H1 (cell line): ENCODE data around the gene GLB1L2.
A peak's percentile ranks its signal among the peaks of the same experiment; 100 is the strongest.

ENCODE experiments used
- ASH2L ChIP-seq: fragments of 200-600, 300-600 bp; sonication (generic); IDR thresholded peaks from one replicate; pipeline ENCODE4 v1.7.1; 2017; ENCODE audit warnings: low read length
- BACH1 ChIP-seq: IDR thresholded peaks from 2 replicates; pipeline ENCODE4 v1.6.1; 2012; ENCODE audit warnings: low read length, improper control_type of control experiment
- EP300 ChIP-seq, 2 experiments: IDR thresholded peaks; 1 replicate in 1 of 2; 2 replicates in 1 of 2; pipeline ENCODE4 v1.6.1; 2011 to 2012; ENCODE audit warnings: low read depth in 2 of 2, low read length in 2 of 2, mild to moderate bottlenecking in 2 of 2, borderline replicate concordance in 1 of 2, inconsistent platforms in 1 of 2, moderate library complexity in 1 of 2
- FOSL1 ChIP-seq: IDR thresholded peaks from 2 replicates; pipeline ENCODE4 v1.6.1; 2011; ENCODE audit warnings: mild to moderate bottlenecking, low read depth, low read length, moderate library complexity; ENCODE audit not compliant: insufficient read depth
- POLR2A ChIP-seq, 2 experiments: IDR thresholded peaks; 1 replicate in 1 of 2; 2 replicates in 1 of 2; pipeline ENCODE4 v1.6.1; 2011; ENCODE audit warnings: low read depth in 2 of 2, low read length in 2 of 2, mild to moderate bottlenecking in 2 of 2; ENCODE audit errors: control extremely low read depth in 1 of 2
- RAD21 ChIP-seq, 2 experiments: IDR thresholded peaks in 1 of 2; conservative IDR thresholded peaks in 1 of 2; 2 replicates each; pipeline ENCODE4 v1.6.1; 2011; ENCODE audit warnings: low read depth in 2 of 2, low read length in 2 of 2, improper control_type of control experiment in 1 of 2, inconsistent platforms in 1 of 2, mild to moderate bottlenecking in 1 of 2, moderate library complexity in 1 of 2
- RFX5 ChIP-seq: IDR thresholded peaks from 2 replicates; pipeline ENCODE4 v1.6.1; 2011; ENCODE audit warnings: low read depth, low read length, improper control_type of control experiment, borderline replicate concordance
- SIX5 ChIP-seq: IDR thresholded peaks from 2 replicates; pipeline ENCODE4 v1.6.1; 2011; ENCODE audit warnings: mild to moderate bottlenecking, low read depth, low read length
- TAF1 ChIP-seq: IDR thresholded peaks from 2 replicates; pipeline ENCODE4 v1.6.1; 2011; ENCODE audit warnings: mild to moderate bottlenecking, low read depth, low read length
- TBP ChIP-seq: IDR thresholded peaks from 2 replicates; pipeline ENCODE4 v1.6.1; 2011; ENCODE audit warnings: low read depth, low read length, improper control_type of control experiment
- TEAD4 ChIP-seq: IDR thresholded peaks from 2 replicates; pipeline ENCODE4 v1.6.1; 2012; ENCODE audit warnings: low read depth, low read length, inconsistent platforms, mixed read lengths
- TF ChIP-seq, protein P1 (sequence below), 3 experiments: IDR thresholded peaks; 1 replicate in 2 of 3; 2 replicates in 1 of 3; pipeline versions ENCODE4 v1.5.1 to v1.6.1; 2011; ENCODE audit warnings: low read length in 3 of 3, mild to moderate bottlenecking in 3 of 3, inconsistent platforms in 2 of 3, low read depth in 1 of 3, moderate library complexity in 1 of 3; ENCODE audit not compliant: insufficient read depth in 1 of 3; ENCODE audit errors: control extremely low read depth in 1 of 3

DNA sequence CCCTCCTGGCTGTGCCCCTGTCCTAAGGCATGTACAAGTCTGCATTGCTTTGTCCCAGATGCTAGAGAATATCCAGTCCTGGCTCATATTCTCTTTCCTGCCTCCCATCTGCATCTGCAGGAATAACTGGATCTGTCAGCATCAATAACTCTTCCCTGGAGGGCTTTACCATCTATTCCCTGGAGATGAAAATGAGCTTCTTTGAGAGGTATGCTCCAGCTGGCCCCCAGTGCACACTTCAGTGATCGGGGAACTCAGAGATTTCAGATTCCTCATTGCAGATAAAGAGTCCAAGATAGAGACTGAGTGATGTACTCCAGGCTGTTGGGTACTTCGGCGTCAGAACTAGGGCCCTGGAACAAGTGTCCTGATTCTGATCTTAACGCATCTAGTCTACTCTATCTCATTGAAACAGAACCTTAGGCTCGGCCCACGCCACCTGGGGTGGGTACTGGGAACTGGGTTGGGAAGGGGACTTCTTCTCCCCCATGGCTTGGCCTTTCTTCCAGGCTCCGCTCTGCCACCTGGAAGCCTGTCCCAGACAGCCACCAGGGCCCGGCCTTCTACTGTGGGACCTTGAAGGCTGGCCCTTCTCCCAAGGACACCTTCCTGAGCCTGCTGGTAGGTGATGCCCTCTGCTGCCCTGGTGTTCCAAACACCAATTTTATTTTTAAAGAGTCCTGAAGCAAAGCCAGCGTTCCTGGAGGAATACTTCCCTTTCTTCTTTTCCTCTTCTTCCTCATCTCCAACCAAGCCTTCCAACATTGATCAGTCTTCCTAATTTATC lies 17.8 kb upstream of the GLB1L2 start:
- TF ChIP-seq, protein P1, sequence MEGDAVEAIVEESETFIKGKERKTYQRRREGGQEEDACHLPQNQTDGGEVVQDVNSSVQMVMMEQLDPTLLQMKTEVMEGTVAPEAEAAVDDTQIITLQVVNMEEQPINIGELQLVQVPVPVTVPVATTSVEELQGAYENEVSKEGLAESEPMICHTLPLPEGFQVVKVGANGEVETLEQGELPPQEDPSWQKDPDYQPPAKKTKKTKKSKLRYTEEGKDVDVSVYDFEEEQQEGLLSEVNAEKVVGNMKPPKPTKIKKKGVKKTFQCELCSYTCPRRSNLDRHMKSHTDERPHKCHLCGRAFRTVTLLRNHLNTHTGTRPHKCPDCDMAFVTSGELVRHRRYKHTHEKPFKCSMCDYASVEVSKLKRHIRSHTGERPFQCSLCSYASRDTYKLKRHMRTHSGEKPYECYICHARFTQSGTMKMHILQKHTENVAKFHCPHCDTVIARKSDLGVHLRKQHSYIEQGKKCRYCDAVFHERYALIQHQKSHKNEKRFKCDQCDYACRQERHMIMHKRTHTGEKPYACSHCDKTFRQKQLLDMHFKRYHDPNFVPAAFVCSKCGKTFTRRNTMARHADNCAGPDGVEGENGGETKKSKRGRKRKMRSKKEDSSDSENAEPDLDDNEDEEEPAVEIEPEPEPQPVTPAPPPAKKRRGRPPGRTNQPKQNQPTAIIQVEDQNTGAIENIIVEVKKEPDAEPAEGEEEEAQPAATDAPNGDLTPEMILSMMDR (IDR thresholded peaks at IDR 0.05; ENCODE audit: control extremely low read depth in 1 of 3, insufficient read depth in 1 of 3, low read depth in 1 of 3, low read length in 3 of 3), result no peak
- TF ChIP-seq FOSL1 (no peak), POLR2A (IDR thresholded peaks at IDR 0.05; ENCODE audit: control extremely low read depth in 1 of 2, low read depth in 2 of 2, low read length in 2 of 2) (no peak), EP300 (IDR thresholded peaks at IDR 0.05; ENCODE audit: borderline replicate concordance in 1 of 2, low read depth in 2 of 2, low read length in 2 of 2) (no peak), TAF1 (no peak), SIX5 (no peak), BACH1 (no peak), TBP (no peak), ASH2L (no peak), RFX5 (no peak), RAD21 (IDR thresholded peaks at IDR 0.05 in 1 of 2, conservative IDR thresholded peaks at IDR 0.05 in 1 of 2; ENCODE audit: low read depth in 2 of 2, low read length in 2 of 2) (peak in 1 of 2 experiments; percentile 30; a peak in 2 of 4 replicates), TEAD4 (no peak)
